Measurements from ENCODE around the gene PRUNE2.

GRCh38 chr9:76630916-76631315 is 275.0 kb downstream of the PRUNE2 start:
- TF ChIP-seq CTCF (IDR thresholded peaks at IDR 0.05) (no peak), POLR2AphosphoS5 (IDR thresholded peaks at IDR 0.05) (no peak), POLR2A (IDR thresholded peaks at IDR 0.05) (no peak)
